ENCODE measurements around the gene SLC5A12.

Gene SLC5A12

DNA sequence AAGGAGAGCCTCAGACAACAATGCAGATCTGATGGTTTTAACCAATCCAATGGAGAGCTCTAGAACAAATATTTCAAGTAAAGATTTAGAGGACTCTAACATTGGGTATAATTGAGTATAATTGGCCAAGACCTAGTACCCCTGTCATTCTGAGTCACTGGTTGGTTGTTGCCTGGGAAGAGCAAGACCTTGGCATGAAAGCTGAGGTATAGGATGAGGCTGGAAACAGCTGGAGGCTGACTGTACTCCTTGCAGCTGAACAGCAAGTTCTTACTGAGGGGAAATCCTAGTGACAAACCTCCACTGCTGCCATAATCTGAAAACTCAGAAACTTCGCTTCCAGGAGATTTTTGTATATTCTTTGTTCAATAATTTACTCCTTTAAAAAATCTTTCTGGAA, 95.5 kb downstream of the SLC5A12 start:
- H3K9ac ChIP-seq (ENCODE audit: low read length), result no peak overlapping the region
- H3K4me3 ChIP-seq (ENCODE audit: low read length), result no peak overlapping the region
- TF ChIP-seq, protein P1, sequence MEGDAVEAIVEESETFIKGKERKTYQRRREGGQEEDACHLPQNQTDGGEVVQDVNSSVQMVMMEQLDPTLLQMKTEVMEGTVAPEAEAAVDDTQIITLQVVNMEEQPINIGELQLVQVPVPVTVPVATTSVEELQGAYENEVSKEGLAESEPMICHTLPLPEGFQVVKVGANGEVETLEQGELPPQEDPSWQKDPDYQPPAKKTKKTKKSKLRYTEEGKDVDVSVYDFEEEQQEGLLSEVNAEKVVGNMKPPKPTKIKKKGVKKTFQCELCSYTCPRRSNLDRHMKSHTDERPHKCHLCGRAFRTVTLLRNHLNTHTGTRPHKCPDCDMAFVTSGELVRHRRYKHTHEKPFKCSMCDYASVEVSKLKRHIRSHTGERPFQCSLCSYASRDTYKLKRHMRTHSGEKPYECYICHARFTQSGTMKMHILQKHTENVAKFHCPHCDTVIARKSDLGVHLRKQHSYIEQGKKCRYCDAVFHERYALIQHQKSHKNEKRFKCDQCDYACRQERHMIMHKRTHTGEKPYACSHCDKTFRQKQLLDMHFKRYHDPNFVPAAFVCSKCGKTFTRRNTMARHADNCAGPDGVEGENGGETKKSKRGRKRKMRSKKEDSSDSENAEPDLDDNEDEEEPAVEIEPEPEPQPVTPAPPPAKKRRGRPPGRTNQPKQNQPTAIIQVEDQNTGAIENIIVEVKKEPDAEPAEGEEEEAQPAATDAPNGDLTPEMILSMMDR (IDR thresholded peaks at IDR 0.05; ENCODE audit: low read length), result no peak
- TF ChIP-seq EZH2 (optimal IDR thresholded peaks at IDR 0.05; ENCODE audit: low read depth, low read length), result no peak
- no peak for TF ChIP-seq EZH2phosphoT487 (IDR thresholded peaks at IDR 0.05; ENCODE audit: low read length)
- no peaks in the 10 kb centered on the region for H3K9me3 ChIP-seq (replicated peaks; ENCODE audit: insufficient read depth, low read length)
- H3K36me3 ChIP-seq (replicated peaks; ENCODE audit: insufficient read depth, low read length), result no peaks in the 10 kb centered on the region
- H3K4me1 ChIP-seq (ENCODE audit: low read length), result no peaks in the 10 kb centered on the region
- H3K27me3 ChIP-seq (replicated peaks; ENCODE audit: insufficient read depth, low read length), result no peaks in the 10 kb centered on the region
- no peaks in the 10 kb centered on the region for H4K20me1 ChIP-seq (ENCODE audit: insufficient read depth, low read length)
- no peak overlapping the region for H3K4me2 ChIP-seq (ENCODE audit: low read depth, low read length)
- no peaks in the 10 kb centered on the region for H3K9me2 ChIP-seq (replicated peaks; ENCODE audit: insufficient read depth, low read length)
- DNase-seq, result no peak
- no peak overlapping the region for H2AFZ ChIP-seq (ENCODE audit: low read length)
- H3F3A ChIP-seq (ENCODE audit: insufficient read depth, low read length), result no peaks in the 10 kb centered on the region
- no peak overlapping the region for H3K27ac ChIP-seq (ENCODE audit: low read length)
- no peaks in the 10 kb centered on the region for H3K79me2 ChIP-seq (ENCODE audit: low read length)

DNA sequence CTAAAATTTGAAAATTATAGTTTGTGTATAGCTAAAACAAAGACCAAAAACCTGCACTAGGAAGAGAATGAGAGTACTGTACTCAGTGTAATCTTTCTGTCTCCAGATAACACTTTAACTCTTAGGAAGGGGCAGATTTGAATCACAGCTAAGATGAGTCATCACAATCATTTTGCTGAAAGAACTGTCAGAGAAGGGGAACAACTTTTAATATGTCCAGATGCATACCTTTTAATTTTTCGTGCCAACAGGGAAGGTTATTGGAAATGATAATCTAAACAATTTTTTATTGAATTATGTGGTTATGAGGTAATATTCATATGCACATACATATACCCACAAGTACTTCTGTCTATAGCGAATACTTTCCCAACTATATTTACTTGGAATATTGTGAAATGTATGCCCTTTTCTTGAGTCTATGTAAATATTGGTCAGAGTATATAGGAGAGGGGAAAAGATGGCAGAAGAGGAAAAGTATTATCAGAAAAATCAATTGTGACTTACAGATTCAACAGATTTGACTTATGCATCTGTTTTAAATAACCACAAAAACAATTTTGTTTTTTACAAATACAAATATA, 98.7 kb downstream of the SLC5A12 start:
- no peaks in the 10 kb centered on the region for H3K9me3 ChIP-seq (replicated peaks; ENCODE audit: insufficient read depth, low read length)
- no peak for DNase-seq
- H3K9ac ChIP-seq (ENCODE audit: low read length), result no peak overlapping the region
- no peak overlapping the region for H3K4me3 ChIP-seq (ENCODE audit: low read length)
- H3K9me2 ChIP-seq (replicated peaks; ENCODE audit: insufficient read depth, low read length), result no peaks in the 10 kb centered on the region
- no peaks in the 10 kb centered on the region for H3K36me3 ChIP-seq (replicated peaks; ENCODE audit: insufficient read depth, low read length)
- no peak overlapping the region for H3K27ac ChIP-seq (ENCODE audit: low read length)
- no peaks in the 10 kb centered on the region for H3K27me3 ChIP-seq (replicated peaks; ENCODE audit: insufficient read depth, low read length)
- H2AFZ ChIP-seq (ENCODE audit: low read length), result no peak overlapping the region
- no peaks in the 10 kb centered on the region for H3K4me1 ChIP-seq (ENCODE audit: low read length)
- H3K4me2 ChIP-seq (ENCODE audit: low read depth, low read length), result no peak overlapping the region
- no peaks in the 10 kb centered on the region for H3F3A ChIP-seq (ENCODE audit: insufficient read depth, low read length)
- TF ChIP-seq EZH2 (optimal IDR thresholded peaks at IDR 0.05; ENCODE audit: low read depth, low read length) (no peak), EZH2phosphoT487 (IDR thresholded peaks at IDR 0.05; ENCODE audit: low read length) (no peak)
- TF ChIP-seq, protein P1 (IDR thresholded peaks at IDR 0.05; ENCODE audit: low read length), result no peak
- no peaks in the 10 kb centered on the region for H3K79me2 ChIP-seq (ENCODE audit: low read length)
- no peaks in the 10 kb centered on the region for H4K20me1 ChIP-seq (ENCODE audit: insufficient read depth, low read length)

DNA sequence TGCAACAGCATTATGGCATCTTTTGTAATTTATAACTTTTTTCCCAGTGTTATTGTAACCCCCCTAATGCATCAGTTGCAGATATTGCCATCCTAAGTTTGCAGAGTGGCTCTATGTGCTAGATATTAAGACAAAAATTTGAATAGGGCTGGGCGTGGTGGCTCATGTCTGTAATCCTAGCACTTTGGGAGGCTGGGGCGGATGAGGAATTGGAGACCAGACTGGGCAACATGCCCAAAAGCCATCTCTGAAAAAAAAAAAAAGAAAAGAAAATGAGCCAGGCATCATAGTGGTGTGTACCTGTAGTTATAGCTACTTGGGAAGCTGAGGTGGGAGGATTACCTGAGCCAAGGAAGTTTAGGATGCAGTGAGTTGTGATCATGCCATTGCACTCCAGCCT, 99.7 kb downstream of the SLC5A12 start:
- no peaks in the 10 kb centered on the region for H3K4me1 ChIP-seq (ENCODE audit: low read length)
- H3K27me3 ChIP-seq (replicated peaks; ENCODE audit: insufficient read depth, low read length), result no peaks in the 10 kb centered on the region
- H3K9ac ChIP-seq (ENCODE audit: low read length), result no peak overlapping the region
- H3F3A ChIP-seq (ENCODE audit: insufficient read depth, low read length), result no peaks in the 10 kb centered on the region
- no peak overlapping the region for H2AFZ ChIP-seq (ENCODE audit: low read length)
- TF ChIP-seq, protein P1 (IDR thresholded peaks at IDR 0.05; ENCODE audit: low read length), result no peak
- no peaks in the 10 kb centered on the region for H4K20me1 ChIP-seq (ENCODE audit: insufficient read depth, low read length)
- no peak overlapping the region for H3K4me3 ChIP-seq (ENCODE audit: low read length)
- H3K4me2 ChIP-seq (ENCODE audit: low read depth, low read length), result no peak overlapping the region
- H3K27ac ChIP-seq (ENCODE audit: low read length), result no peak overlapping the region
- H3K9me3 ChIP-seq (replicated peaks; ENCODE audit: insufficient read depth, low read length), result no peaks in the 10 kb centered on the region
- no peaks in the 10 kb centered on the region for H3K36me3 ChIP-seq (replicated peaks; ENCODE audit: insufficient read depth, low read length)
- no peaks in the 10 kb centered on the region for H3K9me2 ChIP-seq (replicated peaks; ENCODE audit: insufficient read depth, low read length)
- H3K79me2 ChIP-seq (ENCODE audit: low read length), result no peaks in the 10 kb centered on the region
- DNase-seq, result no peak
